ENCODE results near the gene SLC10A1.

- no peak for TF ChIP-seq CTCF (IDR thresholded peaks at IDR 0.05)
- no peak for TF ChIP-seq POLR2A (IDR thresholded peaks at IDR 0.05)
These were observed 16.9 kb downstream of the SLC10A1 start for GRCh38 chr14:69780092-69780491.
